Measurements from ENCODE around the gene PEX13. TPM values are rescaled to one million over a fixed set of nuclear protein-coding genes. Genes with fewer than 3 reads are reported as not detected.

The PEX13 gene
- total RNA-seq, 1 experiment from 2014 or later, result 20.4 TPM

- TF ChIP-seq PREB (CRISPR knock-in tag; IDR thresholded peaks at IDR 0.05; ENCODE audit: borderline replicate concordance) (no peak), STAT6 (CRISPR knock-in tag; conservative IDR thresholded peaks at IDR 0.05; ENCODE audit: low read depth) (no peak)
- no peak for ATAC-seq
- Mint-ChIP-seq H3K27me3 (ENCODE audit: low read depth) (no peaks in the 10 kb centered on the region), H3K9me3 (peaks cover 10% of the 10 kb centered on the region), H3K4me3 (no peak overlapping the region), H3K36me3 (no peaks in the 10 kb centered on the region), H3K4me1 (peaks cover 7% of the 10 kb centered on the region; the same call in 1 of the 2 replicates), H3K27ac (no peak overlapping the region)
- DNase-seq (ENCODE audit: low spot score), result no peak
- ChIA-PET CTCF (interaction anchor here (1.4 kb wide), 1 partner anchor 299 kb away, joined by 4 read pairs; no protein-coding TSS in a partner anchor), POLR2A (interaction anchor here (0.9 kb wide), 1 partner anchor 233 kb away, joined by 3 read pairs; no protein-coding TSS in a partner anchor)
These were observed 10.9 kb upstream of the PEX13 start for GRCh38 chr2:61006486-61007105.

- Mint-ChIP-seq H3K4me1 (peaks cover 3% of the 10 kb centered on the region; the same call in 1 of the 2 replicates), H3K9me3 (no peaks in the 10 kb centered on the region), H3K36me3 (no peaks in the 10 kb centered on the region), H3K27ac (no peak overlapping the region), H3K4me3 (no peak overlapping the region), H3K27me3 (ENCODE audit: low read depth) (no peaks in the 10 kb centered on the region)
- POLR2A ChIA-PET, result no interaction called here
- ATAC-seq (no peak), DNase-seq (ENCODE audit: low spot score) (no peak)
- no peak for TF ChIP-seq USF1 (CRISPR knock-in tag; IDR thresholded peaks at IDR 0.05)
- no peak for TF ChIP-seq ZNF138 (CRISPR knock-in tag; conservative IDR thresholded peaks at IDR 0.05)
- TF ChIP-seq NR1H2 (CRISPR knock-in tag; IDR thresholded peaks at IDR 0.05), result no peak
- TF ChIP-seq NFE2L1 (CRISPR knock-in tag; IDR thresholded peaks at IDR 0.05), result no peak
- TF ChIP-seq SP1 (CRISPR knock-in tag; conservative IDR thresholded peaks at IDR 0.05), result no peak
- TF ChIP-seq ZNF671 (CRISPR knock-in tag; IDR thresholded peaks at IDR 0.05), result no peak
- no peak for TF ChIP-seq ATF3 (CRISPR knock-in tag; conservative IDR thresholded peaks at IDR 0.05)
- no peak for TF ChIP-seq SMAD4 (CRISPR knock-in tag; IDR thresholded peaks at IDR 0.05)
- TF ChIP-seq IRF2 (CRISPR knock-in tag; IDR thresholded peaks at IDR 0.05; ENCODE audit: borderline replicate concordance, low read depth), result no peak
- no peak for TF ChIP-seq SMAD3 (CRISPR knock-in tag; IDR thresholded peaks at IDR 0.05; ENCODE audit: borderline replicate concordance)
- no peak for TF ChIP-seq ZMAT4 (CRISPR knock-in tag; IDR thresholded peaks at IDR 0.05)
- TF ChIP-seq E2F4 (CRISPR knock-in tag; IDR thresholded peaks at IDR 0.05; ENCODE audit: borderline replicate concordance, low read depth), result no peak
- TF ChIP-seq ETV6 (CRISPR knock-in tag; IDR thresholded peaks at IDR 0.05), result no peak
- TF ChIP-seq CDX4 (CRISPR knock-in tag; IDR thresholded peaks at IDR 0.05; ENCODE audit: borderline replicate concordance), result no peak
- CTCF ChIA-PET, result no interaction called here
These were observed 8.2 kb upstream of the PEX13 start for GRCh38 chr2:61009355-61009754.

Data from WTC11 (cell line).